ENCODE measurements around the gene NLGN2. TPM values are rescaled to one million over a fixed set of nuclear protein-coding genes. Genes with fewer than 3 reads are reported as not detected.

The NLGN2 gene
- total and polyA plus RNA-seq, 7 donors: 2.8 to 11.5 (median 6.5) TPM

- WGBS, 3 donors: 95 to 97% (median 97%) methylated on average over 3 of the region's 3 CpGs
- Histone ChIP-seq H3K4me3 (no peak overlapping the region), H3K4me1 (peaks cover 24% of the 10 kb centered on the region), H3K9me3 (no peaks in the 10 kb centered on the region), H3K27me3 (ENCODE audit: insufficient read depth in 3 of 3, low read length in 2 of 3) (peaks cover 0 to 2% (median 0%) of the 10 kb centered on the region in 3 donors), H3K27ac (no peak overlapping the region), H3K36me3 (ENCODE audit: insufficient read depth in 1 of 2, low read depth in 1 of 2) (no peaks in the 10 kb centered on the region)
- ATAC-seq (no peak), DNase-seq (no peak)
- intact Hi-C loops (cut with DNase I): no loop called here
- no peak for TF ChIP-seq CTCF (IDR thresholded peaks at IDR 0.05)
These were observed 28.5 kb upstream of the NLGN2 start for GRCh38 chr17:7379134-7379533.

- intact Hi-C loops (cut with DNase I): no loop called here
- Histone ChIP-seq H3K36me3 (ENCODE audit: insufficient read depth in 1 of 2, low read depth in 1 of 2) (peaks cover 0 to 7% of the 10 kb centered on the region in 2 donors), H3K27me3 (ENCODE audit: insufficient read depth in 3 of 3, low read length in 2 of 3) (peaks cover 0 to 2% (median 0%) of the 10 kb centered on the region in 3 donors), H3K27ac (peak overlapping the region; percentile 82), H3K9me3 (no peaks in the 10 kb centered on the region), H3K4me3 (peak overlapping the region; percentile 71), H3K4me1 (peaks cover 24% of the 10 kb centered on the region)
- DNase-seq (peak; percentile 38 to 83), ATAC-seq (peak; percentile 55 to 94 (median 91))
- 12 to 15% (median 13%) methylated on average over 7 of the region's 7 CpGs for WGBS, 3 donors
- no peak for TF ChIP-seq CTCF (IDR thresholded peaks at IDR 0.05)
These were observed 27.3 kb upstream of the NLGN2 start for GRCh38 chr17:7380321-7380720.

- peaks cover 0 to 7% of the 10 kb centered on the region in 2 donors for H3K36me3 ChIP-seq (ENCODE audit: insufficient read depth in 1 of 2, low read depth in 1 of 2)
- H3K27me3 ChIP-seq (ENCODE audit: insufficient read depth in 3 of 3, low read length in 2 of 3): peaks cover 0 to 2% (median 0%) of the 10 kb centered on the region in 3 donors
- intact Hi-C loops (cut with DNase I): no loop called here
- H3K9me3 ChIP-seq: no peaks in the 10 kb centered on the region
- H3K4me1 ChIP-seq: peaks cover 24% of the 10 kb centered on the region
- ATAC-seq: peak; percentile 40 to 80 (median 73)
- 6 to 10% (median 9%) methylated on average over 30 to 52 of the region's 52 CpGs for WGBS, 3 donors
- peak within 1 kb of the TSS; percentile 71 for H3K4me3 ChIP-seq
- TF ChIP-seq CTCF (IDR thresholded peaks at IDR 0.05): no peak
- H3K27ac ChIP-seq: peak within 1 kb of the TSS; percentile 82
- peak; percentile 32 to 67 for DNase-seq
These were observed 26.6 kb upstream of the NLGN2 start, which contains the start of gene TNK1 for GRCh38 chr17:7380855-7381683. Gene TNK1 (plus strand): TSS chr17:7381089. CDS start chr17:7382927, 1,838 bp downstream.

- H3K27me3 ChIP-seq (ENCODE audit: insufficient read depth in 3 of 3, low read length in 2 of 3): peaks cover 0 to 2% (median 0%) of the 10 kb centered on the region in 3 donors
- peaks cover 24% of the 10 kb centered on the region for H3K4me1 ChIP-seq
- intact Hi-C loops (cut with DNase I): no loop called here
- H3K27ac ChIP-seq: no peak overlapping the region
- WGBS, 3 donors: 82 to 87% (median 87%) methylated on average over 10 of the region's 10 CpGs
- H3K4me3 ChIP-seq: no peak overlapping the region
- DNase-seq: no peak
- no peak for TF ChIP-seq CTCF (IDR thresholded peaks at IDR 0.05)
- H3K9me3 ChIP-seq: no peaks in the 10 kb centered on the region
- ATAC-seq: no peak
- H3K36me3 ChIP-seq (ENCODE audit: insufficient read depth in 1 of 2, low read depth in 1 of 2): peaks cover 0 to 17% of the 10 kb centered on the region in 2 donors
These were observed 24.7 kb upstream of the NLGN2 start for GRCh38 chr17:7382901-7383300.
